Effector CD4-positive, alpha-beta T cell (primary cell): ENCODE measurements around the gene EPS15.
"Not testable (repeated sequence)": the region's sequence is repeated elsewhere in the genome, so short reads cannot be mapped to it uniquely, and the experiment has no call there.

Experiments used
- DNase-seq: peaks from one replicate; pipeline ENCODE4 v3.0.0-alpha.2; 2020

EPS15 gene

DNA sequence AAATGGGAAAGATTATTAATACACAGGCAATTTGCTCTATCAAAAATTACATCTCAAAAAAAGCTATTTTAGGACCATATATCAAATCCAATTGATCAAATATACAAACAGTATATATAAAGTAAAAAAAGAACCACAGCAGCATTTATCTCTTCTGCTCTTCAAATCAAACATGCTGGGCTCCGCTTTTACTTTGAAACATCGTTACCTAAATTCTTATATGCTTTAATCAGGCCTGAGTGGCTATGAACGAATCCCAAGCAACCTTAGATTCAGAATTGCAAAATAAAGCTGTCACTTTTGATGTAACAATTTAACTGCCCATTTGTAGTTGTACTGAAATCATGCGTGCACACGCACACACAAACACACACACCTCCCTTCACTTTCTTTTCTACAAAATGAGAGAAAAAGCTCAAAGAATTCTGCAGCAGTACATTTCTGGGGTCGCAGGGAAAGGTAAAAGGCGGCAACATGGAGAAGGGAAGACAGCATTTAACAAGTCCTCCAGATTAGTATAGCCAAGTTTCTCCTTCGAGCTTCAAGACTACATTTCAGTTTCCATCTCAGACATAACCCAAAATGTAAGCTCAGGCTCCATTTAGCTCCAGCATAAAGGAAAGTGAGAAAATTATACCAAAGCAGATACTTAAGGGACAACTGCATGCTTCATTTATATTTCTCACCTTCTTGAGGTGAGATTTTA, 96.5 kb downstream of the EPS15 start:
- no peak for DNase-seq

DNA sequence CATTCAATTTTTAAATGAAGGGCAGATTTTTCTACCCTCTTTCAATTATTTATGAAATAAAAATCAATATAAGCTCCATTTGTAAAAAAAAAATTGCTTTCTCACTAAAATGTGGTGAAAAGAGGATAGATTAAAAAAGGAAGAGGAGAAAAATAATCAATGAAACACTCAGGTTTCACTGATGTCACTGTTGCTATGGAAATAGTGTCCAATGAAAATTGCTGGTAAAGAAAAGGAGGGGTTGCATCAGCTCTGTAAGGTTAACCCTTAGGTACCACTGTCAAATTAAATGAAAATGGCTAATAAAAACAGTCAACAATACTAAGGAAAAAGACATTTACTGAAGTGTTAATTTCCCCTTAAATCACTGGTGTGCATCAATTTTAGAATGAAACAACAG, 97.1 kb downstream of the EPS15 start:
- no peak for DNase-seq

DNA sequence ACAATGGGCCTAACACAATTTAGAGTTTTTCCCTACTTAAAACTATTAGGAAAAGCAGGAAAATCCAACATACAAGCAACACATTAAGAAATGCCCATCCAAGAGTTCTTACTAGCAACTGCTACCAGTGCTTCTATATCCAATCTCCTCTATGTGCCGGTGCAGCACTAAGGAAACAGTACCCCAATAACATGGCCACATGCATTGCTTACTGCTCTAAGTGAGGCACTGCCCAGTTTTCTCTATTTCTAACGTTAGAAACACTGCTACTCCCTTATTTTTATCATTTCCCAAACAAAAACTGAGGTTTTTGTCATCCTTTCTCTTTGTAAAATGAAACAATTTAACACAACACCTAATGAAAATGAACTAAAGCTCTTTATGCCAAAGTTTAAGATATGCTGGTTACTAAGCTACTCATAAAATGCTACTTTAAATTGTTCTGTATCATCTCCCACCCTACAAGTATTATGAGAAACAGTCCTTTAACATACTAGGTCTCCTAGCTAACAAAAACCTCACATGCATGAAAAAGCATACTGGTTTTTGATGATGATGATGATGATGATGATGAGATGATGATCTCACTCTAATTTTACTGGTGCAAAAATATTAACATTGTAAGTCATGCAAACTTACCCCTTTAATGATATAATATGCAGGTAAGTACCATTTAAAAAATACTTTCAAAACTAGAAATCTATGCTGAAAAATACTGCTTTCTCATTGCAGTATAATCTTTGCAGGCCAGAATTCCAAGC, 98.0 kb downstream of the EPS15 start:
- DNase-seq, result no peak

GRCh38 chr1:51418384-51418959, 100.6 kb downstream of the EPS15 start:
- no peak for DNase-seq

DNA sequence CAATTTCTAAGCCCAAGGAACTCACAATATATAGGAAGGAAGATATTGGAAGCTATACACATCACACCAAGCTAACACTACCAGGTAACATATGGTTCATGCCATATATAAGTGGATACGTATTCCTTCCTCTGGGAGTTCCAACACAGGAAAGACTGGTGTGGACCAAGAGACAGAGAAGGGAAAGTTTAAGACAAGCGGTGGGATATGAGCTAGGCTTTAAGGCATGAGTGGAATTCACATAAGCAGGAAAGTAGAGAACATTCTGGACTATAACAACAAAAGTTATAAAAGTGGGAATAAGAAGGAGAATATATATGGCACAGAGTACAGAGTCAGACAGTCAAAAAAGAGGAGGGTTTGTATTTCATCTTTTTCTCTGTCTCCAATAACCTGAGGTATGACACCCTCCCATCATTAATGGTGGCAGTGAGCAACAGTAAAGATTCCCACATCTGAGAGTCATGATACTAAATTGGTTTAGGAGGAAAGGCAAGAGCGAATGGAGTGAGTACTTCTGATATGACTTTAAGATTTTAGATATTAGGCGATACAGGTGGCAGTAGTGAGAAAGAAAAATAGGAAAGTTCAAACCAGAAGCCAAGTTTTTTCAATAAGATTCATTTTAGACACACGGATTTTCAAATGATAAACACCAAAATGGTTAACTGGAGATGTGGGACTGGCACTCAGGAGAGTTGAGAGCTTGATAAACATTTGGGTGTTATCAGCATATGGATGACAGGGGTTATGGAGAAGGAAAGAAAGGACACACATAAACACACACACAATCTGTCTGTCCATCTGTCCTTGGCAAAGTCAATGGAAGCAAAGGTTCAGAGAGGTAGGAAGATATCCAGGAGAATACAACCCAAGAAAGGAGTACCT, 101.3 kb downstream of the EPS15 start:
- DNase-seq, result no peak

DNA sequence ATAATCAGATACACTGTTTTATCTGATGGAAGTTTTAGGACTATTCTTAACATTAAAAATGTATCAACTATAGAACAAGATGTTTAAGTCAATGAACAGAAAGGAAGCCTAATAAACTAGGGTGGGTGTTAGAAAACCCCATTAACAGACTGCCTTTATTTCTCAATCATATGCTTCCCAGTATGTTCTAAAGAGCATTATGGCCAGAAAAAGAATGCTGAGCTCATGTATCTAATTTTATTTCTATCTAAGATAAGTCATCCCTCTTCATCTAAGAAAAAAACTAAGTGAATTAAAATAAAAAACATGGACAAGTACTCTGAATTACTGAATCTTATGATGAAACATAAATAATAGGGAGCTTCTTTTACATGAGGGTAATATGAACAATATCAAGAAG, 102.2 kb downstream of the EPS15 start:
- no peak for DNase-seq

DNA sequence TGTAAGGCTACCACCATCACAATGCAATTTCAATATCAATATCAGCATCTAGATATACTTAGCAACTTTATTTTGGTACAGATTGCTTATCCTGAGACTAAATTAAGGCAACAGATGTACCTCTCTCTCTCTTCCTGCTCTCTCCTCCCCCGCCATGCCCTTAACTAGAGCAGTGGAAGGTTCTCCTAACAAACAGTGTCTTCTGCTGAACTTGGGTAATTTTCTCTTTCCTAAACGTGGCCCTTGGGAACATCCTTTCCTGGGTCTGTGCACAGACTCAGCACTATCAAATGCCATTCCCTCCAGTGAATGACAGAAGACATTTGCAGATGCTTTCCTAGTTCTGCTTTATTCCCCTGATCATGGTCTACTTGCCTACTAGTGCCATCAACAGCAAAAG, 103.1 kb downstream of the EPS15 start:
- no peak for DNase-seq

GRCh38 chr1:51414811-51415210, 104.3 kb downstream of the EPS15 start:
- no peak for DNase-seq

GRCh38 chr1:51411820-51412219, 107.2 kb downstream of the EPS15 start:
- not testable (repeated sequence) for DNase-seq

DNA sequence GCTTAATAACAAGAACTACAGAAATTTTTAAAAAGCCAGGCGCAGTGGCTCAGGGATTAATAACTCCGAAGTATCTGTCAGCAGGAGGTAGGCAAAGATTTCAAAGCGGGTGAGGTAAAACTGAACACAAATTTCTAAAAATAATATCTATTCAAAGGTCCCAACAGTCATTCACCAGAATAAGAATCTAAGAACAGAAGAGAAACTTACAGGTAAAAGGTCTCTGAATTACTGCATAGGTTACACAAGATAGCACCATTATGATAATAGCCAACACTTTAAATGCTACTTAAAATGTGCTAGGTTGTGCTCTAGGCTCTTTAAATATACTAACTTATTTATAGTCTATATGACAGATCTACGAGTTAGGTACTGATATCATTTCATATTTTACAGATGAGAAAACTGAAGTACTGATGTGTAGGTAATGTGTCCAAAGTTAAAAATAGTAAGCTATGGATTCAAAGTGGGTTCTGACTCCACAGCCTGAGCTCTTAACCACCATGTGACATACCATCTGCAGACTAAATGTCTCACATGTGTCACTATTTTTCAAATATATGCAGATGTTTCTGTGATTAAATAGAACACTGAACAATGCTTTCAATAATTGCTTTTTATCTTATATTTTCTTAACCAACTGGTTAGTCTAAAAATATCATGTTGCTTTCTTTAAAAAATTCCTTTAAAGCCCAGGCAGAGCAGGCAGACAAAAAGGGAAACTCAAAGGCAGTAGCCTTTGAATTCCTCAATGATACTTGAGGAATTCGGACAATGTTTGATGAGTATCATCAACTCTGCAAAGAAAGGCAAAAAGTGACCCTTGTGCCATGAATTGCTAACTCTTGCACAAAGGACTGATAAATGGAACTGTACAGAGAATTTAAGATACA, 108.3 kb downstream of the EPS15 start:
- no peak for DNase-seq

- DNase-seq, result not testable (repeated sequence)
Measured at GRCh38 chr1:51409755-51410541, 109.1 kb downstream of the EPS15 start.

GRCh38 chr1:51392241-51392640, 126.8 kb downstream of the EPS15 start:
- DNase-seq, result no peak

- not testable (repeated sequence) for DNase-seq
Measured at GRCh38 chr1:51390641-51391040, 128.4 kb downstream of the EPS15 start.

DNA sequence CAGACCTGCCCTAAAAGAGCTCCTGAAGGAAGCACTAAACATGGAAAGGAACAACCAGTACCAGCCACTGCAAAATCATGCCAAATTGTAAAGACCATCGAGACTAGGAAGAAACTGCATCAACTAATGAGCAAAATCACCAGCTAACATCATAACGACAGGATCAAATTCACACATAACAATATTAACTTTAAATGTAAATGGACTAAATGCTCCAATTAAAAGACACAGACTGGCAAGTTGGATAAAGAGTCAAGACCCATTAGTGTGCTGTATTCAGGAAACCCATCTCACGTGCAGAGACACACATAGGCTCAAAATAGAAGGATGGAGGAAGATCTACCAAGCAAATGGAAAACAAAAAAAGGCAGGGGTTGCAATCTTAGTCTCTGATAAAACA, 131.8 kb downstream of the EPS15 start:
- not testable (repeated sequence) for DNase-seq

GRCh38 chr1:51386259-51386658, 132.8 kb downstream of the EPS15 start:
- not testable (repeated sequence) for DNase-seq

DNA sequence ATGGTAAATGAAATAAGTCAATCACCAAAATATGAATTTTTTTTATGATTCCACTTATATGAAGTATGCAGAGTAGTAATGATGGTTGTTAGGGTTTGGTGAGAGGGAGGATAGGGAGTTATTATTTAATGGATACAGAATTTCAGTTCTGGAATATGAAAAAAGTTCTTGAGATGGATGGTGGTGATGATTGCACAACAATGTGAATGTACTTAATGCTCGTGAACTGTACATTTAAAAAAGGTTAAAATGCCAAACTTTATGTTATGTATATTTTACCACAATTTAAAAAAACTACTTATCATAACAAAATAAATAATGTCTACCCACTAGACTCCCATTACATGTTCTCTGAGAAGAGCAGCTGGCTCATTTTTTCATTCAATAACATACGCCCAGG, 133.3 kb downstream of the EPS15 start:
- no peak for DNase-seq

GRCh38 chr1:51381964-51382363, 137.1 kb downstream of the EPS15 start:
- DNase-seq, result no peak

DNA sequence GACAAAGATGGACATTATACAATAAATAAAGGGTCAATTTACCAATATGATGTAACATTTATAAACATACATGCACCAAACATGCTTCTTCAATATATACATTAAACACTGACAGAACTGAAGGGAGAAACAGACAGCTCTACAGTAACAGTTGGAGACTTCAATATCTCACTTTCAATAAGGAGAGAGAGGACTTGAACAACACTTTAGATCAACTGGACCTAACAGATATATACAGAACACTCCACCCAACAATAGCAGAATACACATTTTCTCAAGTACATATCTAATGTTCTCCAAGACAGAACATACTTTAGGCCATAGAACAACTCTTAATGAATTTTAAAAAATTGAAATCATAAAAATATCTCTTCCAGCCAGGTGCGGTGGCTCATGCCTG, 138.1 kb downstream of the EPS15 start:
- no peak for DNase-seq

DNA sequence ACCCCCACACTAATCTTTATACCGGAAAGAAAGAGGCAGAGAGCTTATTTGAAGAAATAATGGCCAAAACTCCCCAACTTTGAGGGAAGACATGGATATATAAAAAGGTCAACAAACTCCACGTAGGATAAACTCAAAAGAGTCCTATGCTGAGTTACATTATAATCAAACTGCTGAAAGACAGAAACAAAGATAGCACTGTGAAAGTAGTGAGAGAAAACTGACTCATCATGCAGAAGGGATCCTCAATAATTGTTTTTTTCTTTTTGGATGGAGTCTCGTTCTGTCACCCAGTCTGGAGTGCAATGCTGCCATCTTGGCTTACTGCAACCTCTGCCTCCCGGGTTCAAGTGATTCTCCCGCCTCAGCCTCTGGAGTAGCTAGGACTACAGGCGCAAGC, 140.2 kb downstream of the EPS15 start:
- DNase-seq, result no peak

- no peak for DNase-seq
Measured at GRCh38 chr1:51373898-51374297, 145.2 kb downstream of the EPS15 start.

- no peak for DNase-seq
Measured at GRCh38 chr1:51372561-51372960, 146.5 kb downstream of the EPS15 start.
